Bronchial epithelial cell (primary cell): ENCODE results near the gene TRMT13. TPM values are rescaled to one million over a fixed set of nuclear protein-coding genes. Genes with fewer than 3 reads are reported as not detected.

ENCODE experiments used
- DNase-seq: peaks from one replicate; pipeline ENCODE4 v3.0.0-alpha.2; 2010; ENCODE audit warnings: low read depth
- FAIRE-seq: peaks from 2 replicates; lab custom pipeline; 2011; peaks lifted over from hg19 to GRCh38; lab: Jason Lieb, UNC
- H3K27me3 ChIP-seq: 2 replicates; pipeline ENCODE4 v1.5.1; 2011; ENCODE audit warnings: low read length; ENCODE audit not compliant: control insufficient read depth, insufficient read depth
- H3K36me3 ChIP-seq: 2 replicates; pipeline ENCODE4 v1.5.1; 2011; ENCODE audit warnings: low read length; ENCODE audit not compliant: control insufficient read depth, insufficient read depth
- H3K4me3 ChIP-seq: 2 replicates; pipeline ENCODE4 v1.5.1; 2011; ENCODE audit warnings: mild to moderate bottlenecking, low read depth, low read length, control low read depth
- total RNA-seq: library from RNA; depleted of rRNA; stranded (reverse); fragments of >200 nt; gene quantifications from 2 replicates; pipeline ENCODE4 v1.2.1, GENCODE V29; 2014
- TF ChIP-seq, protein P1 (sequence below): IDR thresholded peaks from 2 replicates; pipeline ENCODE4 v1.5.1; 2011; ENCODE audit warnings: mild to moderate bottlenecking, moderate library complexity, low read length, control low read depth, inconsistent platforms; ENCODE audit not compliant: insufficient read depth, severe bottlenecking

The TRMT13 gene
- total RNA-seq, 1 donor from 2014 or later, result 14.2 TPM

DNA sequence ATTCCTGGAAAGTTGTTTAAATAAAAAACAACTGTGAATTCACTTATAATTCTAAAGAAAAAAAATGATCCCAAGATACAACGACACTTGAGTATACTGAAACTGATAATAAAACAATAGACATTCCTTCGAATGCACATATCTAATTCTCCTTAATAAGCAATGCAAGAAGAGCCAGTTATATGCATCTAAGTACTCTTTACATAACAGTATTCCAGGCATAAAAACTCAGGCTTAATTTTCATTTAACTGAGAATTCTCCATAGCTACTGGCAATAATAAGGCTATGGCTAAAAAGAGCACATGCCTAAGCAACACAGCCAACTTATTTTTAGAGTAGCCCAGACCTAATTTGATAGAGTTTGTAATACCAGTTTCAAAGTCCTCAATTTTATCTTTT lies 31.4 kb upstream of the TRMT13 start:
- no peaks in the 10 kb centered on the region for H3K27me3 ChIP-seq
- DNase-seq, result no peak
- TF ChIP-seq, protein P1, sequence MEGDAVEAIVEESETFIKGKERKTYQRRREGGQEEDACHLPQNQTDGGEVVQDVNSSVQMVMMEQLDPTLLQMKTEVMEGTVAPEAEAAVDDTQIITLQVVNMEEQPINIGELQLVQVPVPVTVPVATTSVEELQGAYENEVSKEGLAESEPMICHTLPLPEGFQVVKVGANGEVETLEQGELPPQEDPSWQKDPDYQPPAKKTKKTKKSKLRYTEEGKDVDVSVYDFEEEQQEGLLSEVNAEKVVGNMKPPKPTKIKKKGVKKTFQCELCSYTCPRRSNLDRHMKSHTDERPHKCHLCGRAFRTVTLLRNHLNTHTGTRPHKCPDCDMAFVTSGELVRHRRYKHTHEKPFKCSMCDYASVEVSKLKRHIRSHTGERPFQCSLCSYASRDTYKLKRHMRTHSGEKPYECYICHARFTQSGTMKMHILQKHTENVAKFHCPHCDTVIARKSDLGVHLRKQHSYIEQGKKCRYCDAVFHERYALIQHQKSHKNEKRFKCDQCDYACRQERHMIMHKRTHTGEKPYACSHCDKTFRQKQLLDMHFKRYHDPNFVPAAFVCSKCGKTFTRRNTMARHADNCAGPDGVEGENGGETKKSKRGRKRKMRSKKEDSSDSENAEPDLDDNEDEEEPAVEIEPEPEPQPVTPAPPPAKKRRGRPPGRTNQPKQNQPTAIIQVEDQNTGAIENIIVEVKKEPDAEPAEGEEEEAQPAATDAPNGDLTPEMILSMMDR, result no peak
- H3K36me3 ChIP-seq, result peaks cover 1% of the 10 kb centered on the region
- FAIRE-seq, result no peak
- H3K4me3 ChIP-seq, result no peak overlapping the region

DNA sequence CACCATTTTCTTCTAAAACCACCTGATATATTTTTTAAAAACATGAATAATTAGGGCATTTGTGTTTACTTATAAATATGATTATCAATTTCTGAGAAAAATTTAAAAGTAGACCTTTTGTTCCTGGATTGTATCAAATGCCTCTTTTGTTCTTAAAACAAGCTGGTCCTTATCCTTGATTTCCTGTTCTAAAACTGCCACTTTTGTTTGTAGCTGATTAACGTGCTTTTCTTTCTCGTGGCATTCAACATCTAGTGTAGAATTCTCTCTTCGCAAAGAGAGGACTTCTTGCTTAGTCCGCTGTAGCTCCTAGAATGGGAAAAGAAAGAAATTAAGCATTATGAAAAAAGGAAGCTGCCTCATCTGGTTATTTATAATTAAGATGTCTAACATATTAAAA lies 25.3 kb upstream of the TRMT13 start:
- TF ChIP-seq, protein P1, result no peak
- H3K27me3 ChIP-seq, result no peaks in the 10 kb centered on the region
- H3K4me3 ChIP-seq, result no peak overlapping the region
- DNase-seq (no peak), FAIRE-seq (no peak)
- peaks cover 1% of the 10 kb centered on the region for H3K36me3 ChIP-seq

DNA sequence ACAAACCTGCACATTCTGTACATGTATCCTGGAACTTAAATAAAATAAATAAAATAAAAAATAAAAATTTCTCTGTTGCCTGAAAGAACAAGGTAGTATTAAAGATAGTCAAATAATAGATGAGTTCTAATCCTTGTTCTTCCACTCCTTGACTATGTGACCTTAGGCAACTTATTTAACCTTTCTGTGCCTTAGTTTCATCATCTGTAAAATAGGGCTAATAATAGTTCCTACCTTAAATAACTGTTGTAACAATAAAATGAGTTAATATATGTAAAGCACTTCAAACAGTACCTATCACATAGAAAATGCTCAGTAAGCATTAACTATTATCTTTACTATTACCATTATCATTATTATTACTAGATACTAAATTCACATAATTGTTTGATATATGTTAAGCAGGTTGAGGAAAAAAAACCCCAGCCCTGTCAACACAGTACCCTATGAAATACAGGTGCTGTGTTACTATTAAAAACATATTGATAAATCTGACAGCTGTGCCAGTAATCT lies 23.4 kb upstream of the TRMT13 start:
- DNase-seq (no peak), FAIRE-seq (no peak)
- TF ChIP-seq, protein P1, result no peak
- H3K4me3 ChIP-seq, result no peak overlapping the region
- H3K27me3 ChIP-seq, result no peaks in the 10 kb centered on the region
- H3K36me3 ChIP-seq, result peaks cover 1% of the 10 kb centered on the region

DNA sequence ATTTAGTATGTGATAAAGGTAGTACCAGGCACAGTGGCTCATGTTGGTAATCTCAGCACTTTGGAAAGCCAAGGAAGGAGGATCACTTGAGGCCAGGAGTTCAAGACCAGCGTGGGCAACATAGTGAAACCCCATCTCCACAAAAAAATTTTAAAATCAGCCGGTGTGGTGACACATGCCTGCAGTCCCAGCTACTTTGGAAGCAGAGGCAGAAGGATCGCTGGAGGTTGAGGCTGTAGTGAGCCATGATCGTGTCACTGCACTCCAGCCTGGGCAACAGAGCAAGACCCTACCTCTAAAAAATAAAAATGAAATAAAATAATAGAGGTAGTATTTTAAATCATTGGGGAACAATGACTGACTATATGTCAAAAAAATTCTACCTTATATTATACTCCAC lies 17.4 kb upstream of the TRMT13 start:
- TF ChIP-seq, protein P1, result no peak
- no peak for FAIRE-seq

DNA sequence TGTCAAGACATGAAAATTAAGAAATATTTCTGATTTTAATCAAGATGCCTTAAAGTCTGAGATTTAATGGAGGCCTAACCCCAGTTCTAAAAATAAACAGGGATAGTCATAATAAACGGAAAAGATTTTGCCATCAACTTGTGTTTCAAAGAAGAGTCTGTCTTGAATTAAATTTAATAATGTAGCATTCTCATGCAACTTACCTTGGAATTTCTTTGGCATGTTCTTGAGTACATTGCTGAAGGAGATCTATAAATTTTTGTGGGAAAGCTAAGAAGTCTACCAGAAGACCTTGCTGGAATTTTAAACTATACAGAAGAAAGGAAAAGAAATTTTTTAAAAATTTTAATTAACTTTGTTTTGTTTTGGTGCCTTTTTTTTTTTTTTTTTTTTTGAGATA lies 10.8 kb upstream of the TRMT13 start:
- DNase-seq (no peak), FAIRE-seq (no peak)
- Histone ChIP-seq H3K36me3 (no peaks in the 10 kb centered on the region), H3K4me3 (no peak overlapping the region), H3K27me3 (no peaks in the 10 kb centered on the region)
- TF ChIP-seq, protein P1, result no peak

More for the DNA sequence above, 17.4 kb upstream of the TRMT13 start:
- no peak overlapping the region for H3K4me3 ChIP-seq
- no peaks in the 10 kb centered on the region for H3K27me3 ChIP-seq
- H3K36me3 ChIP-seq, result no peaks in the 10 kb centered on the region
- no peak for DNase-seq

DNA sequence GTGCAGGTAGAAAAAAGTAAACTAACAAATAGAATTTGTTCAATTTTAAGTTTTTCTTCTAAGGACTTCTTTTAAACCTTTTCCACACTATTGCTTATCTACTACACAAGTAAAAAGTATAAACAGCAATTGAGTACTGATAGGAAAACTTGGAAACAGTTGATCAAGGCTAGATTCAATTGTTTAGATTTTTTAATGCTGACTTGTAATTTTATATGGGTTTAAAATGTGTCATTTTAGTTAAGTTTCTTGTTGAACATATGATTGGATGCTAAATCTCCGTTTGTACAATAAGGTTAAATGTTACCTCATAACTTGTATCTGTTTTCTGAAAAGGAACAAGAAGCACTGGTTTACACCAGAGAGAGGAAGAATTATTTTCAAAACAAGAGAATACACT lies 5.7 kb upstream of the TRMT13 start:
- no peaks in the 10 kb centered on the region for H3K27me3 ChIP-seq
- H3K4me3 ChIP-seq, result no peak overlapping the region
- DNase-seq (no peak), FAIRE-seq (no peak)
- H3K36me3 ChIP-seq, result no peaks in the 10 kb centered on the region
- TF ChIP-seq, protein P1, result no peak
